T-helper 2 cell (primary cell): ENCODE data around the gene TMEM151B.

ENCODE experiments used
- DNase-seq, 5 experiments: peaks; one replicate each; pipeline versions ENCODE4 v3.0.0 to v3.0.0-alpha.2; 2012 to 2022

The TMEM151B gene

DNA sequence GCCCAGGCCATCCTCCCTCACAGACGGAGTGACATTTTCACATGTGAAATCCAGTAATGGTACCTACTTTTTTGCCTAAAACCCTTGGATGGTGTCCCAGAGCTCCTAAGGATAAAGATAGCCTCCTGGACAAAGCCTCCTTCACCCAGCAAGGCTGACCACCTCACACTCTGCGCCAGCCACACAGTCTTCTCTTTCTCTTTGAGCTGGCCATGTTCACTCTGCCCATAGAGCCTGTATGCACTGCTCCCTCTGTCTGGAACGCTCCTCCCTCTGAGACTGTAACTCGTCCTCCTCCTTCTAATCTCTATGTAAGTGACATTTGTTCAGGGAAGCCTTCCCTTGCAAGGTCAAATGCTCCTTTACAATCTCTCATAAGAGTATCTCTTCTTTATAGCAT, 14.6 kb downstream of the TMEM151B start:
- no peak for DNase-seq

DNA sequence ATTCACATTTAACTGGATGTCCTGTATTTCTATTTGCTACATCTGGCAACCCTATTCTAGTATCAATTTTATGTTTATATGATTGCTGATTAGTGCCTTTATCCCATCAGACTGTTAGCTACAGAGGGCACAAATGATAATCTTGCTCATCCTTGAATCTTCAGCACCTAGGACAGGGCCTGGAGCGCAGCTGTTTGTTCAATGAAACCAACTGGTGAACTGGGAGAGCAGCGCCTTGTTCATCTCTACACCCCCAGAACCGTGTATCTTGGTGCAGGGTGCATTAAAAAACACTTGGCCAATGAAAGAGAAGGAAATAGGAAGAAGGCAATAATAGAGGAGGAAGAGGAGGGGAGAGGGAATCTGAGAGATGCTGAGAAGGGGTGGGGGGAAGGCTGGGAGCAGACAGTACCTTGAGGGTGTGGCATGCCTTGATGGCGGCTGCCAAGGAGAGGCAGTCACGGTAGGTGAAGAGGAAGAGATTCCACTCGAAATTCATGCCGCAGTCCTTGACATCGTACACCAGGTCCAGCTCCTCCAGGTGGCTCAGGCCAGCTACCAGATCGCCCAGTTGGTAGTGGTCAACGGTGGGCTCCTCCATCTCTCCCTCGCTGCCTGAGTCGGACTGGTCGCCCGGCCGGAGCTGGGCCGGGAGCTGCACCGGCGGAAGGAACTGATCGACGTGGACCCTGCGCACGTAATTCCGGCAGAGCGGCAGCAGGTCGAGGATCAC, 15.5 kb downstream of the TMEM151B start:
- no peak for DNase-seq

DNA sequence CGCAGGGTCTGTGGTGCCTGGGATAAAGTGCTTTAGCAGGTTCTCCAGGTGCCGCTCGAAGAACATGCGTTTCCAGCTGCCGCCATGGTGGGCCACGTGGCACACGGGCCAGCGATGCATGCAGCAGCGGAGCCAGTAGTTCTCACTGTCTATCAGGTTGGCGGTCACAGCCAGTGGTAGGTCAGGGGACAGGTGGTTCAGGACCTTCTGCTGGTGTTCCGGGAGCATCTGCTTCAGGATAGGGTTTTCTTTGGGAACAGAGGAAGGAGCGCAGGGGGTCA, 16.0 kb downstream of the TMEM151B start:
- no peak for DNase-seq

DNA sequence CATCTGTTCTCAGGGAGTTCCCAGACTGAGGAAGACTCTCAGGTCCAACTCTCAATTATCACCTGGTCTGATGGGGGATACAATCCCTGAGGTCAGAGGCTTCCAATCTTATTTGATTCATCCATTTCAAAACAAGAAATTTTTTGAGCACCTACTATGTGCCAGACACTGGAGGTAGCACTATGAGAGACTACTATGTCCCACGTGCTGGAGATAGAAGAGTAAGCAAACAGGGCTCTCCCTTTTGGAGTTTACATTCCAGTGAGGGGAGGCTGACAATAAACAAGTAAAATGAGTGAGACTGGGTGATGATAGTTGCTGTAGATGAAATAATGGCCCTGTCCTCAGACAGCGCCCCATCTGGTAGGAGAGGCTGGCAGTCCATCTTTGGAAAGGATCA, 16.5 kb downstream of the TMEM151B start:
- DNase-seq: no peak

DNA sequence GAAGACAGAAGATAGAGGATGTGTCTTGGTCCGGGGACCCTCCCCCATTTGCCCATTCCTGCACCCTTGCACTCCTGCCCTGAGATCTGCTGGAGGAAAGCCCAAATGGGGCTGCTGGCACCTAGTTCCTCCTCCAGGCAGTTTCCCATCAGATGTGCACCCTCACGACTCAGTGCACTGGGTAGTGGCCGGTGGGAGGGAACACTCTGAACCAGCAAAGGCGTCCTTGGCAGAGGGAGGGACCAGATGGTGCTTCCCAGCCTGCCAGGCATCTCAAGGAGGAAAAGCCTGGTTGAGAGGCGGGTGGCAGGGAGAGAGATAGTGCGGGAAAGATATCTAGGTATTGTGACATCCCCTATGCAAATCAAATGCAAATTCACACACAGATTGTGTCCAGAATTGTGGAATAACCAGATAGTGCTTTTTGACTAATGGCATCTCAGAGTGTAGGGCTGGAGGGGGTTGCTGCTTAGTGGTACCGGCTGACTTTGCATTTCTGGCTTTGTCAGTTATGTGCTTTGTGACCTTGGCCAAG, 19.5 kb downstream of the TMEM151B start:
- no peak for DNase-seq

DNA sequence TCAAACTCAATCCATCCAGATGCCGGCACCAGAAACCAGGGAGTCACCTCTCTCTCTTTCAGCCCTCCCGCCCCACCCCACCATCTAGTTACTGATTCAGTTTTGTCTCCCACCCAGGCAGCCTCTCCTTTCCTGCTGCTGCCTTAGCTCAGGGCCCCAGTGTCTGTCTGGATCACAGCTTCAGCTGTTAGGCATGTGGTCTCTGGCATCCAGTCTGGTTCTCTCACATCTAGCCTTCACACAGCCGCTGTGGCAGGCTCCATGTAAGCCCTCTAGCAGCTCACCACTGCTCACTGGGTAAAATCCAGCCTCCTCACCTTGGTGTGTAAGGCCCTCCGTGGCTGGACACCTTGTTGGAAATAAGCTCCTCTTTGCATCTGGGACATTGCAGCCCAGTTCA, 21.6 kb downstream of the TMEM151B start:
- DNase-seq: no peak

DNA sequence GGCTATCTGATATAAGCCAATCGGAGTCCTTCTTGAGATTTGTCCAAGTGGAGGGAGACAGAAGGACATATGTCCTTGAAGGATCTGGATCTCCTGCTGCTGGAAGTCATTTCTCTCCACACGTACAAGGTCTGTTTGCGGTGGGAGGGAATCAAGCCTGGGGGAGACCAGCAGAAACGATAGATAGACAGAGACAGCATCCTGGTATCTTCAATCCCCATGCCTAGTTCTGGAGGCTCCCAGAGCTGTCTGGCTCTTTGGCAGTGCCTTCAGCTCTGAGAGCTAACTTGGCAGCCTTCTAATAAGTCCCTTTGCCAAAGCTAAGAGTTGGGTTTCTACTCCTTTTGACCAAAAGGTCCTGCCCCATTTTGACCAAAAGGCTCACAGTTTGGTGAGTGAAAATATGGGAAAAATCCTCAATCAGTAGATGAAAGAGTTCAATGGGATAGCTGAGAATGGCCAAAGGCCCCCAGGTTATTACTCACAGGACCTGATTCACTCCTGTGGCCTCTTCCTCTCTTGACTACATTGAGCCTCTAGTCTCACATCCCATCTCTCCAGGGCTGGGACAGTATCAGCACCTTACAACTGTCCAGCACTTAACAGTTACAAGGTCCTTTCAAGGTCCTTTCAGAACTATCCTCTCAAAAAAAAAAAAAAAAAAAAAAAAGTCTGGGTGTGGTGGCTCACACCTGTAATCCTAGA, 22.6 kb downstream of the TMEM151B start:
- no peak for DNase-seq

DNA sequence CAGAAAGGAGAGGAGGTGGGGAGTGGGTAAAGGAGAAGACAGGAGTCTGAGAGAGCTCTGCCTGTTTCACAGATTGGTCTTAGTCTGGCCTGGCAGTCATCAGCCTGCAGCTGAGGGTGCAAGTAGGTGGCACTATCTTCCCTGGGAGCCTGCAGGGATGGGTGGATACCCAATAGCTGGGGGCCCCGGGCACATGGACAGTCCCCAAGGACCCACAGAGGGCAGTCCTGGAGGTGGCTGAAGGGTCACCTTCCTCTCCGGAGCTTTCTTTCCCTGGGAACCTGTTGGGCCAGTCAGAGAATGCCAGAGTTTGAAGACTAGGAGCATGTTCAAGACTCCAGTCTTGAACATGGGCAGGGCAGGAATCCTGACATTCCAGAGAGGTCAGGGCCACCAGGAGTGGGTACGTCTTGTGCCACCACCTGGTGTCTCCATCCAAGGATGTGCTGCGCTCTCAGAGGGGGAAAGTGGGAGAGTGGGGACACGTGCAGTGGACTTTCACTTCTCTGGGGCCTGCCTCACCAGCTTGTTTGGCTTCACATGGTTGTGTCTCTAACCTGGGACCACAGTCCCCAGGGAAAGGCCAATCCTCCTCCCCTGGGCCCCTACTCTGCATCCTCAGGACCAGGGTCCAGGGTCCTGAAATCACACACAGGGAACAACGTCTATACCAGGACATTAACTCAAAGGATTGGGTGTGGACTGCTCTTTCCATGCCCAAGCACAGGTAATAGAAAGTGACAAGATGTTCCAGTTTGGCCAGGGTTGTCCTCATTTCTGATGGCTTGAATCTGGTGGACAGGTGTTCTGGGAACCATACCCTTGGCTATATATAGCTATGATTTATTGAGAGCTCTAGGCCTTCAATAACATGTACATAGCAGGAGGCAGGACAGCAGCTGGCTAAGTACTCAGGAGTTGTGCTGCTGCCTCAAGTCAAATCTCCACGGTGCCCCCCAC, 24.9 kb downstream of the TMEM151B start:
- no peak for DNase-seq

DNA sequence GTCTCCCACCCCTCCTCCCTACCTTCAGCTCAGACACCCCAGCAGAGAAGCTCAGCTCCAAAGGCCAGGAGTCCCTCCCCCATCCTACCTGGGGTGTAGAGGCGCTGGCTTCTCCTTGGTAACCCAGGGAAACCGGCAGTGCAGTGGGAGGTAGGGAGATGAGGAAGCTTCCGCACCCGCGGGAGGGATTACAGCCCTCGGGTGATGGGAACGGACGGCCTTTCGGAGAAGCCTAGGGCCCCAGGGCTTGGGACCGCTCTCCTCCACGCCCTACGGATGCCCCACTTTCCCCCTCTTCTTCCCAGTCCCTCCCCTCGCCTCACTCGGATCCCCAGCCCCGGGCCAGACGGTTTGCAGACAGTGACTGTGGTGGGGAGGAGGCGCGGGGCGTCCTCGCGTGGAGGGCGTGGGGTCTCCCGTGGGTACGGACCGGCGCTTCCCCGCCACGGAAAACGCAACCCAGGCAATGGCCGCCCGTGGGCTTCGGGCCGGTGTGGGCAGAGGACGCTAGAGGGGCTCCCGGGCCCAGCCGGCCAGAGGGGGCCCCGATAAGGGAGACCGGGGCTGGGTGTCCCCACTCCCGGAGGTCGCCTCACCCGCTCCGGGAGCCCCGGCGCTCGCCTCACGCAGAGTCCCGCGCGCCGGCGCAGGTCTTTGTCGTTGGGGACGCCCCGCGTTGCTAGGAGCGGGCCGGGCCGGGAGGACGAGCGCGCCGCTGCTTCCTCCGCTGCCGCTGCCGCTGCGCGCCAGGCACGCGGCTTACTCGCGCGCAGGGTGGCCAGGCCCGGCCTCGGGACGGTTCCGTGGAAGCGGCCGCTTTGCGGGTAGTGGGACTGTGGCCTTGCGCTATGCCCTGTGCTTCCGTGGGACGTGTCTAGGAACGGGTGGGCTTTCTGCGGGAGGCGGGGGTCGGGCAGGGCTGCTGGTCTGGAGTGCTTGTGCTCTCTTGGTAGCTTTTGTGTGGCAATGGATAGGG, 27.1 kb downstream of the TMEM151B start:
- DNase-seq: peak in 4 of 5 experiments; percentile 18 to 63 (median 24)

DNA sequence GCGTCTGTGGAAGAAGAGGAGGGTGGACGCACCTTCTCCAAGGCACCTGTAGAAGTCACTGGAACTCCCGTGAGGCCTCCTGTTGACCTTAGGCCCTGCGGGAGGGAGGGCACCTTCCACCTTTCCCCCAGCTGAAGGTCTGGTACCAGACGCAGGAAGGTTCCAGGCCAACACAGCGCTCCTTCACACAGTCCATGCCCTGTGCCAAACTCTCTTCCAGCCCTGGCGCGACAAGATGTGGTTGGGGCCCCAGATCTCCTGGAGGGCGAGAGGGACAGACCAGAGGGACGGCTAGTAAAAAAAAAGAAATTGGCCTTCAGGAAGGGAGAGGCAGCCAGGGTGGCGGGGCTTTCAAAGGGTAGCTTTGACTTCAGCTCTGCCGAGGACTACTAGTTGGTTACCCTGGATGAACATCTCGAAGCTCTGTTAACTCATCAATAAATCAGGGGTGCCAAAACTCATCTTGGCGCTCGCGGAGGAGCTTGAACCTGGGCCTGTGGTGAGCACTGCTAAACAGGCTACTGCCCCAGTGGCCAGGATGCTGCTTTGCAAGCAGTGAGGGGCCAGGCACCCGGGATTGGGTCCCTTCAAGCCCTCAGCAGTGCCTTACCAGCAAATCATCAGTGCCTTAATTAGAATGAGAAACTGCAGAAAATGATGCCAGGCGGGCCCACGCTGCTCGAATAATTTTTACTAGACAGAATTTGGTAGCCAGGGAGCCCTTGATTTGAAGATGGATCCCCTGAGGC, 28.0 kb downstream of the TMEM151B start:
- DNase-seq: no peak

DNA sequence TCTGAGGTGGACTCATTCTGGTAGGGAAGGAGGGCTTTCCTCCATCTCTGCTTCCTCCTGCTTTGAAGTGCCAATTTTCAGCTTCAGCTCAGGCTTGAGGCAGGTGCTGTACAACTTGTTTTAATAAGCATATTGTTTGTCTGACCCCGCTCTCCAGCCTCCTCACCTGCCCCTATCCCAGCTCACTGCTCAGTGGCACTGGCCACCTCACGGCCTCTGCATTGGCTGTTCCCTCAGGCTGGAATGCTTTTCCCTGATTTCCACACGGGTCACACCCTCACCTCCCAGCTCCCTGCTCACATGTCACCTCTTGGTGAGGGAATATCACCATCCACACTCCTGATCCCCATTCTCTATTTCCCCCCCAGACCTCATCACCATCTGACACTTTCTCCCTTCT, 28.6 kb downstream of the TMEM151B start:
- DNase-seq: no peak

DNA sequence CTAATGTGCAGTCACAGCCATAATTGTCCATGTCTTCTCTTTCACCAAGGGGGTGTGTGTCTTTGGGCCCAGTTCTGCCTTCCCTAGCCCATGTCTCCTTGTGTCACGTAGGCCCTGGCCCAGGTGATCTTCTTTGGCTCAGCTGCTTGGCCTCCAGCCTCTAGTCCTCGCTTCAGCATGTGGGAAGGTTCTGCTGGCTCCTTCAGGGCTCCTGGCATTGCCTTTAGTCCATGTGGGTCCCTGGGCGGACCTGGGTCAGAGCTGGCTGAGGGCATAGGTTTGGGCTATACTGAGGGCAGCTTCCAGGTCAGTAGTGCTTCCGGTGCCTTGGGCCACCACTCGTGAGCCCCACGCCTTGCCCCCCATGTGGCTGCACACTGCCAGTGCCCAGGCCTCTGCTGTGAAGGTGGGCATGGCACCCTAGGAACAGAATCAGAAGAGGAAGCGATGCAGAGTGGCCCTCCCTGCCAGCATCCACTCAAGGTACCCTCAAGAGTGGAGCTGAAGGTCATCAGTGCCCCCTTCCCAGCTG, 30.1 kb downstream of the TMEM151B start:
- DNase-seq: no peak

DNA sequence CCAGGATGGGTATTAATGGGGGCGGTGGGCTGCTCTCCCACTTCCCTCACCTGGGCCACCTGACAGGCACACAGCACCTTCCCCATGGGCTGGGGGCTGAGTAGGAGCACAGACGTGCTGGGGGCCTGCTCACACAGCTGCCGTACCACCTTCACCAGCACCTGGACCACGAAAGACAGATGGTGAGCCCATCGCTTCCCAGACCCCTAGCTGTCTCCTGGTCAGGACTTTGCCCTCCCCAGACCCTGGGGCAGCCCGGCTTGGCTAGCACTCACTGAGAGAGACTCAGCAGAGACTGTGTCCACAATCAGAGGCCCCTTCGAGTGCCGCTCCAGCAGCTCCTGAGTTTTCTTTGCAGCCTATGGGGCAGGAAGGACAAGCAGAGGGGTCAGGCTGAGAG, 30.9 kb downstream of the TMEM151B start:
- DNase-seq: no peak

DNA sequence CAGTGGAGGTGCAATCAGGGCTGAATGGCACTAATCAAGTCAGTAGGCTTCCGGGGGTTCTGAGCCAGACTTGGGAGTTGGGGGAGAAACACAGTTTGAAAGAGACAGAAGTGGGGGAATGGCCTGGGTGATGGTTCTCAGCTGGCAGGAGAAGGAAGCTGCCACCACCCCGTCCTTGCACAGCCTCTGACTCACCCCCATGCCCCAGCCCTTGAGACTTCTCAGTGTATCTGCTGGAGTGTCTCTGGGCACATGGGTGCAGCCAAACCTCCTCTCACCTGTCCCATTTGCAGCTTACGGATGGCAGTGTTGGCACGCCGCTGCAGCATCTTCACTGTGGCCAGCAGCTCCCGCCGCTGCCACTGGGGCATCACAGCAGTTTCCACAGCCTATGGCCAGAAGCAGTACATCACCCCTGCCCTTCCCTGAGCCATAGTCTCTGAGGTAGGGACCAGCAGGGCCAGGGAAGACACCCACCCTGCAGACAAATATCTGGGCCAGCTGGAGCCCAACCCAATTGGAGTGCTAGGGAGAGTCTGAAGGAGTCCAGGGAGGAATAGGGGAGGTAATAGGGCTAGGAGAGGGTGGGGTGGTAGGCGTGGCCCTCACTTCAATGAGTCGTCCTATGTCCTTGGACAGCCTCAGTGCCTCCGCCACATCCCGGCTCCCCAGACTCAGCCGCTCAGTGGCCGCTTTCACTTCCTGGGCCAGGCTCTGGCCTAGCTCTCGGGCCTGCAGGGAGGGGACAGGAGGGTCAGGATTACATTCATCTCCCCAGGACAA, 31.7 kb downstream of the TMEM151B start:
- no peak for DNase-seq

DNA sequence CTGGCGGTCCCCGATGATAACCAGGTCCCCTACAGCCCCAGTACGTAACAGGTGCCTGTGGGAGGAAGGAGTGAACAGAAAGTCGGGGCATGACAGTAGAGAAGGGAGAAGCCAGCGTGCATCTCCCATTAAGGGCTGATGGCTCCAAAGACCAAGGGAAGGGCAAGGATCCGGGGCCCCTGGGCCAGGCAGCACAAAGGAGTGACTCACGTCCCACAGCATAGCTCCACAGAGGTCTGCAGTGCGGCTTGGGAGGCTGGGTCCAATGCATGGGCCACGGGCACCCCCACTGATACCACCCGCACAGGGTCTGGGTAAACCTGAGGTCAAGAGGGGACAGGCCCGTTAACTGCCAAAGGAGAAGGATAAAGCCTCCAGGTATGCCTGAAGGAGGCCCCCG, 32.6 kb downstream of the TMEM151B start:
- DNase-seq: no peak

DNA sequence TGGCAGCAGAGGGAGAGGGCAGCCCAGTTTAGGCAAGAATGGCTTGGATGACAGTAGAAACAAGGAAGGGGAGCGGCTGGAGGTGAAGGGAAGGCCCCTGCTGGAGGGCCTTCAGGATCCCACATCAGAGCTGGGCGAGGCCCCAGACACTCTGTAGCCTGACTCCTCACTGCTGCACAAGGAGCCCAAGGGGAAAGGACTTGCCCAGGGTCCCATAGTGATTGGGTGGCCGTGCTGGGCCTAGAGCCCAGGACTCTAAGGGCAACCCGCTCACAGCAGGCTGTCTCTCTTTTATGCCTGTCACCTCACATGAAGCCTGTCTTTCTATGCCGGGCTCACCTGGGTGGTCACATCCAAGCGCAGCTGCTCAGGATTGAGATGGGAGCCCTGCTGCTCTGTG, 33.6 kb downstream of the TMEM151B start:
- DNase-seq: no peak

DNA sequence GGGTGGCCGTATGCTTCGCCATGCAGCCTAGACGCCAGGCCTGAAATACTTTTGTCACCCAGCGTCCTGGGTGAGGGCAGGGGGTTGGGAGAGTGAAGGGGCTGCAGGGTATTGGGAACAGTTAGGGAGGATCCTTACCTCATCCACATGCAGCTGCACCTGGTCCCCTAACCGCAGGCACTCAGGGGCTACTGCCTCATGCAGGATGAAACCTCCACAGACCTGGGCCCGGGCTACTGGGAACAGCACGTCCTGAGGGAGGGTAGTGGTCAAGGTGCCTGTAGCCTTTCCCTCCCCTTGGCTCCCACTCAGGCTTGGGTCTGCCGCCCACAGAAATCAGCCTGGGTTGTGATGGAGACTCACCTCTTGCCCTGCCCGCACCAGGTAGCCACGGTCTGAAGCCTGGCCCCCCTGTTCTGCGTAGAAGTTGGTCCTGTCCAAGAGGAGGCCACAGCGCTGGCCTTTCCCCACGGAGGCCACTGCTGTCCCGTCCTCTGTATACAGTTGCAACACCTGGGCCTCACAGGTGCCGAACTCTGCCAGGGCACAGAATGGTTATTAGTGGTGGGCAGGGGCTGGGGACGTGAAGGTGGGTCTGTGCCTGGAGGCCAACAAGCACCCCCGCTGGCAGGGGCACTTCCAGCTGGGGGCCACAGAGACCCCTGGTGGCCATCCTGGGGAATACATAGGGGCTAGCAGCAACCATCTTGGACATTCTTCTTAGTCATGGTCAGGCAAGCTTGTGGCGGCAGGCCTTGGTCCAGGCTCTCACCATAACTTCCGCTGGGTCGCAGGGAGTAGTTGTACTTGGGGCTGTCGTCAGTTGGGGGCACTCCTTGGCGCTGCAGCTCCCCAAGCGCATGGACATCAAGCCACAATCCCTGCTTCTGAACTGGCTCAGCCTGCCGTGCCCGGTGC, 34.3 kb downstream of the TMEM151B start:
- peak in 3 of 5 experiments; percentile 28 to 38 (median 29) for DNase-seq

DNA sequence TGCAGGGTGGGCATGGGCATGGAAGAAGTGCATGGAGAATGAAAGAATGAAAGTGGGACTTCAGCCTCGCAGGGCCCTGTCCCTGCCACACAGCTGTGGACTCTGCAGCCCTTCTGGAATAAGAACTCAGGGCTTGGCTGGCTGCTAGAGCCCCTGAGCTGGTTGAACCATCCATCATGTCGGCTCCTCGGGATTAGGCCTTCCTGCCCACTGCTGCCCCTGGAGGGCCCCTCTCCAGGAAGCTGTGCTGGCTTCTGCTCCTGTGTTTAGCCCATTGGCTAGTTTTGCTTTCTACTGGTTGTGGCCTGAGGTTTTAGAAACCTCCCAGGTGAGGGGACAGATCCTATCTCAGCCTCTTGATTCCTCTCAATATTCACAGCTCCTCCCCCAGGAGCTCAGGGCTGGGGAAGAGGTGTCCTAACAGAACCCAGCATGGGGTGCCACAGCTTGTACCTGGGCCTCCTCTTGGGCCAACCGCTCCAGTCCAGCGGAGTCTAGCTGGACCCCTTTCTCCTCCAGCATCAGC, 35.0 kb downstream of the TMEM151B start:
- DNase-seq: no peak

DNA sequence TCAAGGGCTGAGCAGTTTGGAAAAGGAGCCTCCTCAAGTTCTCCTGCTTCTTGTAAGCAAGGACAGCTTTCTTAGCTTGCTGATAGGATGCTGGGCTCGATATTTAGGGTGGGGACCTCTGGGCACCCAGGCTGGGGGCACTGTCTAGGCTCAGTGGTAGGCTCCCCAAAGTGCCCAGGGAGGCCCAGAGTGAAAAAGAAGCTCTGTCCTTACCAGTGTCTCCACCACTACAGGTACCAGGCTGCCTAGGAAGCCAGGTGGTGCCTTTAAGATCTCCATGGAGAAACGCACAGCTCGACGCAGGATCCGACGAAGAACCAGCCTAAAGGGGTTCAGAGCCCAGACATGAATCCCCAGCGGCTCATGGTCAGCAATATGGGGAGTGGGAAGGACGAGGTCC, 36.5 kb downstream of the TMEM151B start:
- no peak for DNase-seq
